ACHN (cell line): ENCODE results near the gene FGD1.
A peak's percentile ranks its signal among the peaks of the same experiment; 100 is the strongest.

Experiments used
- DNase-seq: peaks from one replicate; pipeline ENCODE4 v3.0.0-alpha.2; 2015
- in situ Hi-C: cut with HindIII; loops from 2 replicates; pipeline ENCODE4 v1.10.0; 2017; ENCODE audit warnings: low sequenced_read_pairs, low pct_ligation_motif_present, low pct_unique_long_range_greater_than_20kb

FGD1 gene

GRCh38 chrX:54479136-54480111, 16.6 kb downstream of the FGD1 start:
- no peak for DNase-seq
- in situ Hi-C loops = no loop called here

- in situ Hi-C loops = no loop called here
- DNase-seq = peak; percentile 71
Measured at GRCh38 chrX:54473993-54474859, 21.8 kb downstream of the FGD1 start.

GRCh38 chrX:54470054-54470760, 25.8 kb downstream of the FGD1 start:
- in situ Hi-C loops = no loop called here
- DNase-seq = no peak

- in situ Hi-C loops = no loop called here
- DNase-seq = no peak
Measured at GRCh38 chrX:54452920-54453319, 43.1 kb downstream of the FGD1 start.

- no peak for DNase-seq
- in situ Hi-C loops = no loop called here
Measured at GRCh38 chrX:54449929-54450328, 46.1 kb downstream of the FGD1 start.

GRCh38 chrX:54447461-54447860, 48.6 kb downstream of the FGD1 start:
- peak; percentile 1 for DNase-seq
- in situ Hi-C loops = no loop called here

GRCh38 chrX:54446084-54446483, 50.0 kb downstream of the FGD1 start:
- DNase-seq = no peak
- in situ Hi-C loops = no loop called here

- in situ Hi-C loops = no loop called here
- no peak for DNase-seq
Measured at GRCh38 chrX:54444752-54445151, 51.3 kb downstream of the FGD1 start.

GRCh38 chrX:54442790-54443189, 53.2 kb downstream of the FGD1 start:
- DNase-seq = no peak
- in situ Hi-C loops = no loop called here

- in situ Hi-C loops = no loop called here
- DNase-seq = peak; percentile 71
Measured at GRCh38 chrX:54439960-54440871, 55.8 kb downstream of the FGD1 start, which contains the start of gene TSR2. TSS of gene TSR2 (plus strand) at chrX:54440404. CDS start at chrX:54440422, 18 bp downstream.

GRCh38 chrX:54435121-54435520, 60.9 kb downstream of the FGD1 start:
- DNase-seq = no peak
- in situ Hi-C loops = no loop called here

GRCh38 chrX:54430519-54430918, 65.5 kb downstream of the FGD1 start:
- DNase-seq = no peak
- in situ Hi-C loops = no loop called here

GRCh38 chrX:54427837-54428424, 68.1 kb downstream of the FGD1 start:
- DNase-seq = no peak
- in situ Hi-C loops = no loop called here

GRCh38 chrX:54423161-54423888, 72.7 kb downstream of the FGD1 start:
- in situ Hi-C loops = no loop called here

GRCh38 chrX:54422168-54422567, 73.9 kb downstream of the FGD1 start:
- no peak for DNase-seq
- in situ Hi-C loops = no loop called here

More at GRCh38 chrX:54423161-54423888, 72.7 kb downstream of the FGD1 start:
- DNase-seq = no peak

- DNase-seq = no peak
- in situ Hi-C loops = no loop called here
Measured at GRCh38 chrX:54419559-54420302, 76.3 kb downstream of the FGD1 start.
